Fibroblast of pulmonary artery (primary cell): ENCODE results near the gene HADH.
"Not testable (repeated sequence)": the region's sequence is repeated elsewhere in the genome, so short reads cannot be mapped to it uniquely, and the experiment has no call there.

ENCODE experiments used
- DNase-seq: peaks from one replicate; pipeline ENCODE4 v3.0.0-alpha.2; 2010; ENCODE audit warnings: low read depth
- H3K4me3 ChIP-seq: replicated peaks from 2 replicates; pipeline ENCODE4 v1.5.1; 2011; ENCODE audit warnings: low read depth, mild to moderate bottlenecking, control low read depth, low read length, moderate library complexity
- TF ChIP-seq, protein P1 (sequence below): IDR thresholded peaks from 2 replicates; pipeline ENCODE4 v1.5.1; 2011; ENCODE audit warnings: mild to moderate bottlenecking, control low read depth, low read length, inconsistent platforms; ENCODE audit errors: missing control alignments

The HADH gene

DNA sequence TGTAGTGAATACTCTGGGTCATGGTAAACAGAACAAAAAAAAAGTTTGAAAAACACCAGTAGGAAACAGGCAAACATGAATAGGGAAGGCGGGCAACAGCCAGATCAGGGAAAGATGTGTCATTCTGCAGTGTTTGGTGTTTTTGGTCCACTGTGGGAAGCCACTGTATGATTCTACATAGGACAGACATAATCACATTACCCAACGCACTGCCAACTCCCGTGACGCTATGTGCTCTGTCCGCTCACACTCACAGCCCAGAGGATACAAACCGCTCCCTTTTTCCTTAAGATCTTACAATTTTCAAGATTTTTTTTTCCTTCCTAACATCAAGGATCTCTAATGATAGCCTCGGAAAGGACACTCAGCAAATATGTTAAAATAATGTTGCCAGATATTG is 59.3 kb downstream of the HADH start:
- TF ChIP-seq, protein P1, sequence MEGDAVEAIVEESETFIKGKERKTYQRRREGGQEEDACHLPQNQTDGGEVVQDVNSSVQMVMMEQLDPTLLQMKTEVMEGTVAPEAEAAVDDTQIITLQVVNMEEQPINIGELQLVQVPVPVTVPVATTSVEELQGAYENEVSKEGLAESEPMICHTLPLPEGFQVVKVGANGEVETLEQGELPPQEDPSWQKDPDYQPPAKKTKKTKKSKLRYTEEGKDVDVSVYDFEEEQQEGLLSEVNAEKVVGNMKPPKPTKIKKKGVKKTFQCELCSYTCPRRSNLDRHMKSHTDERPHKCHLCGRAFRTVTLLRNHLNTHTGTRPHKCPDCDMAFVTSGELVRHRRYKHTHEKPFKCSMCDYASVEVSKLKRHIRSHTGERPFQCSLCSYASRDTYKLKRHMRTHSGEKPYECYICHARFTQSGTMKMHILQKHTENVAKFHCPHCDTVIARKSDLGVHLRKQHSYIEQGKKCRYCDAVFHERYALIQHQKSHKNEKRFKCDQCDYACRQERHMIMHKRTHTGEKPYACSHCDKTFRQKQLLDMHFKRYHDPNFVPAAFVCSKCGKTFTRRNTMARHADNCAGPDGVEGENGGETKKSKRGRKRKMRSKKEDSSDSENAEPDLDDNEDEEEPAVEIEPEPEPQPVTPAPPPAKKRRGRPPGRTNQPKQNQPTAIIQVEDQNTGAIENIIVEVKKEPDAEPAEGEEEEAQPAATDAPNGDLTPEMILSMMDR, result no peak
- DNase-seq, result no peak
- H3K4me3 ChIP-seq, result no peak overlapping the region

DNA sequence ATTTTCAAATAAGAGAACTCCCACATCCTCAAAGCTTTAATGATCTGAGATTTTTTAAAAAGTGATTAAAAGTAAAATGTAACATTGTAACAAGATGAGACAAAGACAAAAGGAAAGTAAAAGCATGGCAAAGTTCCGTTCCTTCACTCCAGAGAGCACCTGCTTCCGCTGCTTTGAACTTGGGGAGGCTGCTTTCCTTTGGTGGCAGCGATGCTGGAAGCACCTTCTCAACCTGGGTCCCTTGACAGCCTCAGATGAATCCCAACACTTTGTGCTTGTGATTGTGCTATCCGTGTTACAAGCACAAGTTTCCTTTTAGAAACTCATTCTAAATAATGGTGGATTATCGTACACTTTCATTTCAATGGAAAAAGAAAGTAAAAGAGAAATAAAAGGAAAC is 59.7 kb downstream of the HADH start:
- DNase-seq, result no peak
- TF ChIP-seq, protein P1, result no peak
- H3K4me3 ChIP-seq, result no peak overlapping the region

DNA sequence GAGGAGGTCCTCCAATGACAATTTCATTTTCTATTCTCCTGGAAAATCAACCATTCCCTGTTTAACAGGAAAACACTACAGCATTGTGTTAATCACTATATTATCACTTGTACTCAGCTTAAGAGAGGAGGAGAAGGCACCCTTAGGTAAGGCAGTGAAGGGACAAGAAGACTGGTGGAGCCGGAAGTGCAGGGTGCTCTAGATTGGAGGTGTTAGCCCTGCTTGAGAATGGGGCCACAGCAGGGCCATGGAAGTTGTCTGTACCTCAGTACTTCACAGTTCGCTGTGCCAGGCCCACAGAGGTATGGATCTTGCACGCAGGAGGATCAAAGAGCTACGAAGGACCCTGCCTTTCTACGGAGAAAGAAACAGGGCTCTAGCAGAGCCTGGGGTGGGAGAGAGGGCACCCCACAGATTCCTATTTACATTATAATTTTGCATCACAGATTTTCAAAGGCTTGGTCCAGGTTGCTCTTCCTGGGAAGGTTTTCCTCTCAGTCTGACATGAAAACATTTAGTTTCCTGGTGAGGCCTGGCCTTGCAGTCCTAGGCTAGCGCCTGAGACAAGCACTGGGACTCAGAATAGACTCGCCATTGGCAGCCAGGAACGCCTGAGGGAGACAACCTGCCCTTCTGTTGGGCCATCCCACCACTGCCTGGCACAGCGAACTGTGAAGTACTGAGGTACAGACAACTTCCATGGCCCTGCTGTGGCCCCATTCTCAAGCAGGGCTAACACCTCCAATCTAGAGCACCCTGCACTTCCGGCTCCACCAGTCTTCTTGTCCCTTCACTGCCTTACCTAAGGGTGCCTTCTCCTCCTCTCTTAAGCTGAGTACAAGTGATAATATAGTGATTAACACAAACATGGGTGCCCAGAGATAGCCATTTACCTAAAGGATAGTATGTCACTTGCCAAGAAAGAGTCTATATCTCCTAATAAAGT is 60.8 kb downstream of the HADH start:
- H3K4me3 ChIP-seq, DNase-seq: not testable (repeated sequence)

DNA sequence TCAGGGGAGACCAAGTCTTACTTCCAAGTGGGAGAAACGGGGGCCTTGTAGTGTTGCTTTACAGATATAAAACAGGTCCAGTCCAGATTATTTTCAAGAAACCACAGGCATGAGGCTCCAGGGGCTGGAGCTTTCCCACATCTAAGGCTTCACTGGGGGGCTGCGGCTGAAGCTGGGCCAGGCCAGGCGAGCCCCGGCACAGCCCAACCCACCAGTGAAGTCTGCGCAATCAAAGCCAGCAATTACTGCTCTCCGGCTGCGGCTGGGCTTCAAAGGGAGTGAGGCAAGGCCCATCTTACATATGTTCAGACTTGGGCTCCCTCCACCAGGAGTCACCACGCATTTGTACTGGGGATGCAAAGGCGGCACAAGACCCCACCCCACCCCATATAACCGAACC is 61.7 kb downstream of the HADH start:
- DNase-seq, result no peak
- TF ChIP-seq, protein P1, result no peak

DNA sequence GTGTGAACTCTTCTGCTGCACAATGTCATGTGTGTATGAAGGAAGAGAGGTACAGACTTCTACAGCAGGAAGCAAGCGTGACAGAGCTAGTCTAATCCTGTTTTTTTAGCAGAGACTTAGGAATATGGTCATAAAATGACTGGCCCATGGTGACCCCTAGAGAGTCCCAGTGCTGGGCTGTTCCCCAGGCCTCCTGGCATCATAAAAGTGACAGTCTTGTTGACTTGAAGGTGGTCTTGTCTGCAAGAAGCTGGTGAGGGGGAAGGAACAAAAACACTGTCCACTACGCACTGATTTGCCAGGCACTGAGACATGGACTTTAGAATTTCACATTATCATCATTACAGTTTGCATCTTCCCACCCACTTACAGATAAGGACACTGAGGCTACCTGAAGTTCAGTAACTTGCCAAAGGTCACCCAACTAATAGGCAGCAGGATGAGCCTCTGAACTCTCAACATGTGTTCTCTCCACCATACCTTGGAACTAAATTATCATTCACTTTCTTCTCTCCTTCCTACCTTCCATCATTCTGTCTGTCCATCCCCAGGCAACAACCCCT is 63.0 kb downstream of the HADH start:
- H3K4me3 ChIP-seq, result no peak overlapping the region
- DNase-seq, result no peak
- TF ChIP-seq, protein P1, result no peak

More for the DNA sequence above, 61.7 kb downstream of the HADH start:
- no peak overlapping the region for H3K4me3 ChIP-seq

DNA sequence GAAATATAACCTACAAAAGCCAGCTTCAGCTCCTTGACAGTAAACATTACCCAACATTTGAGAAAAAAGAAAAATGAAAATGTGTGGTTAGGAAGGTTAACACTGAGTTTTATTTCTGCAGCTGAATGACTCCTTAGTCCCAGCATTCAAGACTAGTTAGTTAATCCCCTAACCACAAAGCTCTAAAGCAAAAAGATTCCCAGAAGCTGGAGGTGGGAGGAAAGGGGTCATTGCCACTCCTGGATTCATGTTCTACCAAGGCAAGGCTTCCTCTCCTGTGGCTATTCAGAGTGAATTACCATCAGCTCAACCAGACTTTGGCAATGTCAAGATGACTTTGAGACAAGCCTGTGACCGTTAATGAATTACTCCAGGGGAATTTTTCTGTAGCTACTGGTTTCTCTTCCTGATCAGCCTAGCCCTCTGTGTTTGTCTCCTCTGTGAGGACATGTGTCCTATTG is 63.6 kb downstream of the HADH start:
- no peak for DNase-seq
- TF ChIP-seq, protein P1, result no peak
- H3K4me3 ChIP-seq, result no peak overlapping the region

DNA sequence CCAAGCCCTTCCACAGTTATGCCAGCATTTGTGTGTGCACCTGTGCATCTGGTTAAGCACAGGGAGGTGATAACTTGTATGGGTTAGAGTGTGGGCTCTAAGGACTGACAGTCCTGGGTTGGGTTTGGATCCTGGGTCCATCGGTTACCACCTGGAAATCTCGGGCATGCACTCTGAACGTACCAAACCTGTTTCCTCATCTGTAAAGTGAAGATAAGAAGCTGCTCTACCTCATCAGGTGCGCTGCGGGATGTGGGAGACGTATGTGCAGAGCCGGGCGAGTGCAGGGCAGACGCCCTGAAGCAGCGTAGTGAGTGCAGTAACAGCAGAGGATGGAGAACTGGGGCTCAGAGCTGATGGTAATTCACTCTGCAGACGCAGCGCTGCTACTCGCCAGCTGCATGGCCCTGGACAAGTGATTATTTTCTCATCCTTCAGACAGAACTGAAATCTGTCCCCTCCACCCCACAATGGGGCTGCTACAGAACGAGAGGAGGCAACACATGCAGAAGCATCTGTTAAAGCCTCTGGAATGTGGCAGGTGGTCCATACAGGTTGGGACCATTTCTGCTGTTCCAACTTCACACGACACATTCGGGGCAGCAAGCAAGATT is 64.4 kb downstream of the HADH start:
- H3K4me3 ChIP-seq, result no peak overlapping the region
- TF ChIP-seq, protein P1, result no peak
- no peak for DNase-seq
